Suprapubic skin (tissue), 4 donors: ENCODE data around the gene NUP85. TPM values are rescaled to one million over a fixed set of nuclear protein-coding genes. Genes with fewer than 3 reads are reported as not detected.

Source experiments
- DNase-seq, 2 donors: peaks; one replicate each; pipeline ENCODE4 v3.0.0-alpha.2; 2019; ENCODE audit warnings: low spot score in 2 of 2
- H3K27ac ChIP-seq: fragments of 200-600 bp; sonication (generic); one replicate; pipeline ENCODE4 v1.5.1; 2019
- H3K27me3 ChIP-seq: fragments of 200-600 bp; sonication (generic); one replicate; pipeline ENCODE4 v1.5.1; 2019
- H3K36me3 ChIP-seq: fragments of 200-600 bp; sonication (generic); one replicate; pipeline ENCODE4 v1.5.1; 2019
- H3K4me1 ChIP-seq: fragments of 200-600 bp; sonication (generic); one replicate; pipeline ENCODE4 v1.5.1; 2019
- H3K4me3 ChIP-seq: fragments of 200-600 bp; sonication (generic); one replicate; pipeline ENCODE4 v1.5.1; 2019; ENCODE audit warnings: mild to moderate bottlenecking
- H3K9me3 ChIP-seq: fragments of 200-600 bp; sonication (generic); one replicate; pipeline ENCODE4 v1.5.1; 2019
- CTCF ChIP-seq, 2 donors: fragments of 200-600 bp in 1 of 2; fragments of 450-650 bp in 1 of 2; sonication (generic) in 1 of 2; IDR thresholded peaks; one replicate each; pipeline ENCODE4 v1.5.1; 2016 to 2019; ENCODE audit warnings: antibody characterized with exemption in 2 of 2, mild to moderate bottlenecking in 1 of 2, moderate library complexity in 1 of 2
- EP300 ChIP-seq: sonication (generic); formaldehyde crosslinking; IDR thresholded peaks from one replicate; pipeline ENCODE4 v1.6.1; 2017; ENCODE audit warnings: antibody characterized with exemption
- POLR2A ChIP-seq, 2 donors: fragments of 450-650 bp; IDR thresholded peaks; one replicate each; pipeline ENCODE4 v1.6.1; 2017; ENCODE audit warnings: antibody characterized with exemption in 2 of 2, mild to moderate bottlenecking in 2 of 2, moderate library complexity in 2 of 2
- POLR2AphosphoS5 ChIP-seq, 3 donors: sonication (generic); formaldehyde crosslinking; IDR thresholded peaks; one replicate each; pipeline ENCODE4 v1.6.1; 2017; ENCODE audit warnings: antibody characterized with exemption in 3 of 3
- WGBS: methylation state at CpG from one replicate; pipeline ENCODE4 v1.1.5; 2018; 5-methylcytosine and 5-hydroxymethylcytosine counted together
- total RNA-seq, 4 donors: library from RNA; depleted of rRNA; stranded (reverse); fragments of >200 nt; gene quantifications; one replicate each; pipeline ENCODE4 v1.1.0, GENCODE V29; 2016

The NUP85 gene
- total RNA-seq, 4 donors from 2014 or later, result 27.3 to 71.7 (median 33.0) TPM

GRCh38 chr17:75168998-75169397 lies 36.5 kb upstream of the NUP85 start:
- Histone ChIP-seq H3K9me3 (no peaks in the 10 kb centered on the region), H3K36me3 (peaks cover 71% of the 10 kb centered on the region), H3K4me1 (peaks cover 15% of the 10 kb centered on the region), H3K27me3 (no peaks in the 10 kb centered on the region), H3K27ac (no peak overlapping the region), H3K4me3 (no peak overlapping the region)
- no peak for DNase-seq
- no peak for TF ChIP-seq POLR2A (IDR thresholded peaks at IDR 0.05)
- WGBS, result 94% methylated on average over 4 of the region's 4 CpGs

GRCh38 chr17:75173526-75173925 lies 32.0 kb upstream of the NUP85 start:
- DNase-seq, result no peak
- no peaks in the 10 kb centered on the region for H3K9me3 ChIP-seq
- H3K4me3 ChIP-seq, result no peak overlapping the region
- peaks cover 16% of the 10 kb centered on the region for H3K4me1 ChIP-seq
- WGBS, result 79% methylated on average over 4 of the region's 4 CpGs
- no peak overlapping the region for H3K27ac ChIP-seq
- peaks cover 80% of the 10 kb centered on the region for H3K36me3 ChIP-seq
- no peaks in the 10 kb centered on the region for H3K27me3 ChIP-seq
- TF ChIP-seq EP300, result no peak
- TF ChIP-seq POLR2A (IDR thresholded peaks at IDR 0.05), result no peak
- TF ChIP-seq CTCF (IDR thresholded peaks at IDR 0.05), result no peak
- no peak for TF ChIP-seq POLR2AphosphoS5 (IDR thresholded peaks at IDR 0.05)

GRCh38 chr17:75174996-75175395 lies 30.5 kb upstream of the NUP85 start:
- DNase-seq, result no peak
- H3K27me3 ChIP-seq, result no peaks in the 10 kb centered on the region
- WGBS, result 92% methylated on average over 11 of the region's 11 CpGs
- peaks cover 81% of the 10 kb centered on the region for H3K36me3 ChIP-seq
- H3K4me1 ChIP-seq, result peaks cover 31% of the 10 kb centered on the region
- H3K27ac ChIP-seq, result no peak overlapping the region
- no peak for TF ChIP-seq EP300
- TF ChIP-seq CTCF (IDR thresholded peaks at IDR 0.05), result no peak
- TF ChIP-seq POLR2AphosphoS5 (IDR thresholded peaks at IDR 0.05), result no peak
- no peak for TF ChIP-seq POLR2A (IDR thresholded peaks at IDR 0.05)
- H3K9me3 ChIP-seq, result no peaks in the 10 kb centered on the region
- H3K4me3 ChIP-seq, result no peak overlapping the region

GRCh38 chr17:75176625-75177024 lies 28.9 kb upstream of the NUP85 start:
- WGBS, result 92% methylated on average over 5 of the region's 5 CpGs
- Histone ChIP-seq H3K36me3 (peaks cover 75% of the 10 kb centered on the region), H3K4me1 (peaks cover 35% of the 10 kb centered on the region), H3K9me3 (no peaks in the 10 kb centered on the region), H3K27ac (no peak overlapping the region), H3K27me3 (no peaks in the 10 kb centered on the region), H3K4me3 (no peak overlapping the region)
- TF ChIP-seq CTCF (IDR thresholded peaks at IDR 0.05) (no peak), EP300 (no peak), POLR2A (IDR thresholded peaks at IDR 0.05) (no peak), POLR2AphosphoS5 (IDR thresholded peaks at IDR 0.05) (no peak)
- no peak for DNase-seq

- peaks cover 35% of the 10 kb centered on the region for H3K4me1 ChIP-seq
- no peaks in the 10 kb centered on the region for H3K27me3 ChIP-seq
- H3K36me3 ChIP-seq, result peaks cover 61% of the 10 kb centered on the region
- H3K4me3 ChIP-seq, result no peak overlapping the region
- no peaks in the 10 kb centered on the region for H3K9me3 ChIP-seq
- TF ChIP-seq EP300, result no peak
- no peak for DNase-seq
- WGBS, result 91% methylated on average over 6 of the region's 6 CpGs
- no peak overlapping the region for H3K27ac ChIP-seq
These were observed 27.0 kb upstream of the NUP85 start for GRCh38 chr17:75178453-75178852.

- H3K9me3 ChIP-seq, result no peaks in the 10 kb centered on the region
- 6% methylated on average over 8 of the region's 8 CpGs for WGBS
- H3K4me1 ChIP-seq, result peaks cover 37% of the 10 kb centered on the region
- TF ChIP-seq POLR2AphosphoS5 (IDR thresholded peaks at IDR 0.05) (no peak), CTCF (IDR thresholded peaks at IDR 0.05) (no peak), EP300 (no peak), POLR2A (IDR thresholded peaks at IDR 0.05) (no peak)
- H3K36me3 ChIP-seq, result peaks cover 34% of the 10 kb centered on the region
- H3K27ac ChIP-seq, result no peak overlapping the region
- no peaks in the 10 kb centered on the region for H3K27me3 ChIP-seq
- no peak for DNase-seq
- H3K4me3 ChIP-seq, result peak overlapping the region; percentile 83
These were observed 24.4 kb upstream of the NUP85 start for GRCh38 chr17:75181110-75181509.
